Eye (tissue), 1 donor: Measurements from ENCODE around the gene KRTAP5-5.

Experiments used
- DNase-seq: peaks from one replicate; pipeline ENCODE4 v3.0.0-alpha.2; 2015

Gene KRTAP5-5

DNA sequence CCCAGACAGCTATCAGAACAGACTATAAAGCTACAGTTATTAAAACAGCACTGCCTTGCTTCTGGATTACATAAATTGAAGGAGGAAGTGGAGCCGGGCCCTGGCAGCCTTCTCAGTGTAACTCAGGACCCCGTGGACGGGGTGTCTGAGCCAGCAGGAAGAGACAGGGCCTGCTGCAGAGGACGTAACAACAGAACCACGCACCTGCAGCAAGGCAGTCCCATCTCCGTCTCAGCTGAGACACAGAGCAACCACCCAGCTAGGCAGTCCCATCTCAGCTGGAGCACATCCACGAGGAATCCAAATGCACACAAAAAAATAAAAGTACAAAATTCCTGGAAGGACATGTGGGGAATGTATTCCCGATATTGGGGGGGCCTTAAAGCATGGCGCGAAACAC lies 50.3 kb downstream of the KRTAP5-5 start:
- DNase-seq = no peak
